ENCODE data around the gene MIS18BP1. TPM values are rescaled to one million over a fixed set of nuclear protein-coding genes. Genes with fewer than 3 reads are reported as not detected.

Gene MIS18BP1
- total RNA-seq, 1 donor from 2014 or later, result 15.2 TPM

GRCh38 chr14:45156067-45156466 is 96.9 kb downstream of the MIS18BP1 start:
- H3K4me3 Mint-ChIP-seq (ENCODE audit: unreplicated experiment), result no peak overlapping the region
- no peak overlapping the region for H3K27ac Mint-ChIP-seq (ENCODE audit: unreplicated experiment)
- no peaks in the 10 kb centered on the region for H3K27me3 Mint-ChIP-seq (ENCODE audit: unreplicated experiment)
- DNase-seq, result no peak
- TF ChIP-seq CTCF (IDR thresholded peaks at IDR 0.05; ENCODE audit: partially characterized antibody, unreplicated experiment), result no peak
- H3K9me3 Mint-ChIP-seq (ENCODE audit: unreplicated experiment), result no peaks in the 10 kb centered on the region
- H3K4me1 Mint-ChIP-seq (ENCODE audit: low read depth, unreplicated experiment), result no peaks in the 10 kb centered on the region
- H3K36me3 Mint-ChIP-seq (ENCODE audit: unreplicated experiment), result no peaks in the 10 kb centered on the region

Other genes starting within 250 kb of the MIS18BP1 start
- gene PRPF39, start 169.1 kb downstream of the MIS18BP1 start, total RNA-seq (ENCODE audit: unreplicated experiment), result 46.7 TPM
- 95.1 TPM for gene FKBP3, start 118.7 kb downstream of the MIS18BP1 start, total RNA-seq (ENCODE audit: unreplicated experiment)
- 9.6 TPM for gene FANCM, start 117.3 kb downstream of the MIS18BP1 start, total RNA-seq (ENCODE audit: unreplicated experiment)

All from glutamatergic neuron (in vitro differentiated cells).